ENCODE measurements around the gene DDX1.
"Not testable (repeated sequence)": the region's sequence is repeated elsewhere in the genome, so short reads cannot be mapped to it uniquely, and the experiment has no call there.

The DDX1 gene

GRCh38 chr2:15596968-15597367 is 5.3 kb downstream of the DDX1 start:
- DNase-seq = no peak

GRCh38 chr2:15599994-15600393 is 8.3 kb downstream of the DDX1 start:
- DNase-seq = no peak

- no peak for DNase-seq
Measured at GRCh38 chr2:15601681-15602080, 10.0 kb downstream of the DDX1 start.

- DNase-seq = no peak
Measured at GRCh38 chr2:15602393-15602792, 10.7 kb downstream of the DDX1 start.

GRCh38 chr2:15603044-15603765 is 11.5 kb downstream of the DDX1 start:
- DNase-seq = no peak

GRCh38 chr2:15603948-15604347 is 12.3 kb downstream of the DDX1 start:
- DNase-seq = no peak

- no peak for DNase-seq
Measured at GRCh38 chr2:15605721-15606120, 14.1 kb downstream of the DDX1 start.

GRCh38 chr2:15606481-15607441 is 15.1 kb downstream of the DDX1 start:
- DNase-seq = no peak

GRCh38 chr2:15607709-15608391 is 16.2 kb downstream of the DDX1 start:
- no peak for DNase-seq

- no peak for DNase-seq
Measured at GRCh38 chr2:15608392-15608761, 16.7 kb downstream of the DDX1 start.

- no peak for DNase-seq
Measured at GRCh38 chr2:15609341-15610042, 17.8 kb downstream of the DDX1 start.

- no peak for DNase-seq
Measured at GRCh38 chr2:15610430-15610952, 18.8 kb downstream of the DDX1 start.

GRCh38 chr2:15612101-15612500 is 20.4 kb downstream of the DDX1 start:
- DNase-seq = not testable (repeated sequence)

GRCh38 chr2:15613736-15614429 is 22.2 kb downstream of the DDX1 start:
- DNase-seq = no peak

GRCh38 chr2:15614545-15615300 is 23.1 kb downstream of the DDX1 start:
- no peak for DNase-seq

GRCh38 chr2:15615301-15615920 is 23.7 kb downstream of the DDX1 start:
- no peak for DNase-seq

- no peak for DNase-seq
Measured at GRCh38 chr2:15616429-15616828, 24.8 kb downstream of the DDX1 start.

- no peak for DNase-seq
Measured at GRCh38 chr2:15616850-15617777, 25.4 kb downstream of the DDX1 start.

GRCh38 chr2:15617778-15618448 is 26.2 kb downstream of the DDX1 start:
- no peak for DNase-seq

Data from NCI-H1092 treated with DMSO at 0.1 percent for 48 hours (cell line).